Measurements from ENCODE around the gene RAB41. TPM values are rescaled to one million over a fixed set of nuclear protein-coding genes. Genes with fewer than 3 reads are reported as not detected.
"Not testable (repeated sequence)": the region's sequence is repeated elsewhere in the genome, so short reads cannot be mapped to it uniquely, and the experiment has no call there.

The RAB41 gene
- total RNA-seq, 3 donors from 2014 or later: not detected

GRCh38 chrX:70262952-70263567, 18.9 kb upstream of the RAB41 start:
- no peak overlapping the region for H3K4me3 Mint-ChIP-seq
- H3K36me3 Mint-ChIP-seq (ENCODE audit: insufficient read depth): no peaks in the 10 kb centered on the region
- no peaks in the 10 kb centered on the region for H3K4me1 Mint-ChIP-seq (ENCODE audit: low read depth)
- ATAC-seq (no peak), DNase-seq (no peak)
- H3K9me3 Mint-ChIP-seq: no peaks in the 10 kb centered on the region
- peaks cover 1% of the 10 kb centered on the region for H3K27me3 Mint-ChIP-seq (ENCODE audit: low read depth)

DNA sequence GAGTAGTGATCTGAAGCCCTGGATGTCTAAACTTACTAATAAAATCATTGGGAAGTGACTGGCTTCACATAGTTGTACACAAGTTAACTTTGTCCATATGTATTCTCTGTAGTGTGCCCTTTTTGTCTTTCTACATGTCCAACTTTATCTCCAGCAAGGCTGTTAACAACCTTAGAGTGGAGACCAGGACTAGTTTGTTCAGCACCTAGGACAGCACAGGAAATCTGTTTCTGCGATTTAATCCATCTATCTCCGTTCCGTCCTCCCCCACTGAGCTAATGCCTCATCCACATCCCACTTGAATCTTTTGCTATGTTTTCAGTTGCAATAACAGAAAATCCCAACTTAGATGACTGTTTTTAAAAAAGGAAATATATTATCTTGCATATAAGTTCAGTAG, 17.2 kb upstream of the RAB41 start:
- no peaks in the 10 kb centered on the region for H3K36me3 Mint-ChIP-seq (ENCODE audit: insufficient read depth)
- H3K4me3 Mint-ChIP-seq: no peak overlapping the region
- H3K9me3 Mint-ChIP-seq: no peaks in the 10 kb centered on the region
- H3K27me3 Mint-ChIP-seq (ENCODE audit: low read depth): peaks cover 1% of the 10 kb centered on the region
- H3K4me1 Mint-ChIP-seq (ENCODE audit: low read depth): no peaks in the 10 kb centered on the region
- DNase-seq (no peak), ATAC-seq (no peak)

DNA sequence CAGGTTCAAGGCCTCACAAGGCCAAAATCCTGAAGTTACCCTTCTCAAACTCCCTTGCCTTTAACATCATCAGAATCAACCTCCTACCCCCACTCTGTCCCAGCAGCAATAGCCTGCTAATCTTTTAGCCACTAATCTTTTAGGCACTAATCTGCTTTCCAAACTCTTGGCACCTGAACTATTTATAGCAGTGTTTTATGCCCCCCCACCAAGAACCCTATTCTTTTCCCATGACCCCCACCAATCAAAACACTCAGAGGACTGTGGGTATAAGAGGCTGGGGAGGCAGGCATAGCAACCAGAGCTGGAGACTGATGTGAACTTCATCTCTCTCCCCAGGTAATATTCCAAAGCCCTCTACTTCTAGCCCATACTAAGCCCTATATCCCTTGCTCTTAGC, 13.9 kb upstream of the RAB41 start, which contains the start of gene ARR3:
Gene ARR3, plus strand, starts transcription at position 301 of the 400 bp plus-strand sequence. CDS start 1,052 bp downstream, outside the sequence.
- Mint-ChIP-seq H3K9me3 (no peaks in the 10 kb centered on the region), H3K36me3 (ENCODE audit: insufficient read depth) (no peaks in the 10 kb centered on the region), H3K4me3 (no peak within 1 kb of the TSS), H3K4me1 (ENCODE audit: low read depth) (no peaks in the 10 kb centered on the region), H3K27me3 (ENCODE audit: low read depth) (peaks cover 1% of the 10 kb centered on the region)
- DNase-seq: no peak
- ATAC-seq: no peak

DNA sequence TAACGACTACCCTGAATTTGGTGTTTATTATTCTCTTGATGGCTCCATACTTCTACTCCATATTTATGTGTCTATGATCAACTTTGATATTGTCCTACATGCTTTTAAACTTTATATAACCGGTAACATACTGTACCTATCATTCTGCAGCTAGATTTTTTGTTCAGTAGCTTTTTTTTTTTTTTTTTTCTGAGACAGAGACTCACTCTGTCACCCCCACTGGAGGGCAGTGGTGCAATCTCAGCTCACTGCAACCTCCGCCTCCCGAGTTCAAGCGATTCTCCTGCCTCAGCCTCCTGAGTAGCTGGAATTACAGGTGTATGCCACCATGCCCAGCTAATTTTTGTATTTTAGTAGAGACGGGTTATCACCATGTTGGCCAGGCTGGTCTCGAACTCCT, 7.9 kb upstream of the RAB41 start:
- not testable (repeated sequence) for DNase-seq; H3K9me3 Mint-ChIP-seq; ATAC-seq; H3K36me3 Mint-ChIP-seq (ENCODE audit: insufficient read depth); H3K4me1 Mint-ChIP-seq (ENCODE audit: low read depth); H3K27me3 Mint-ChIP-seq (ENCODE audit: low read depth); H3K4me3 Mint-ChIP-seq

DNA sequence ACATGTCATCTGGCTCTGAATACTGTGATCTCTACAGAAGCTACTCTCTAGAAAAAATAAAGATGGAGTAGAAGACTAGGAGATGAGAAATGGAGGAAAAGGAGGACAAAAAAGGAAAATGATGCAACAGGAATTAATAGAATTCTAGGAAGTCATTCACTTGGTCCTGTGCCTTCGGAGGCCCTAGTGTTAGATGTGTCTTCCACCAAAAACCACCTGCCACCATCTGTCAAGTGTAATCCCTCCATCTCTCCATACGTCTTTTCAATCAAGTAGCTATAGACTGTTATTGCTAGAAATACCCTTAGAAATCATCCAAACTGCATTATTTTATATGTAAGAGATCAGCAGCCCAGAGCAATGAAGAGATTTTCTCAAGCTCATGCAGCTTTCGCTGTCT, 2.9 kb upstream of the RAB41 start:
- DNase-seq (no peak), ATAC-seq (no peak)
- no peak overlapping the region for H3K4me3 Mint-ChIP-seq
- H3K27me3 Mint-ChIP-seq (ENCODE audit: low read depth): no peaks in the 10 kb centered on the region
- H3K36me3 Mint-ChIP-seq (ENCODE audit: insufficient read depth): peaks cover 7% of the 10 kb centered on the region
- H3K9me3 Mint-ChIP-seq: no peaks in the 10 kb centered on the region
- no peaks in the 10 kb centered on the region for H3K4me1 Mint-ChIP-seq (ENCODE audit: low read depth)

- no peak overlapping the region for H3K4me3 Mint-ChIP-seq
- ATAC-seq (no peak), DNase-seq (no peak)
- H3K36me3 Mint-ChIP-seq (ENCODE audit: insufficient read depth): peaks cover 7% of the 10 kb centered on the region
- no peaks in the 10 kb centered on the region for H3K27me3 Mint-ChIP-seq (ENCODE audit: low read depth)
- no peaks in the 10 kb centered on the region for H3K4me1 Mint-ChIP-seq (ENCODE audit: low read depth)
- H3K9me3 Mint-ChIP-seq: no peaks in the 10 kb centered on the region
Observed at GRCh38 chrX:70280573-70280972, 1.4 kb upstream of the RAB41 start.

DNA sequence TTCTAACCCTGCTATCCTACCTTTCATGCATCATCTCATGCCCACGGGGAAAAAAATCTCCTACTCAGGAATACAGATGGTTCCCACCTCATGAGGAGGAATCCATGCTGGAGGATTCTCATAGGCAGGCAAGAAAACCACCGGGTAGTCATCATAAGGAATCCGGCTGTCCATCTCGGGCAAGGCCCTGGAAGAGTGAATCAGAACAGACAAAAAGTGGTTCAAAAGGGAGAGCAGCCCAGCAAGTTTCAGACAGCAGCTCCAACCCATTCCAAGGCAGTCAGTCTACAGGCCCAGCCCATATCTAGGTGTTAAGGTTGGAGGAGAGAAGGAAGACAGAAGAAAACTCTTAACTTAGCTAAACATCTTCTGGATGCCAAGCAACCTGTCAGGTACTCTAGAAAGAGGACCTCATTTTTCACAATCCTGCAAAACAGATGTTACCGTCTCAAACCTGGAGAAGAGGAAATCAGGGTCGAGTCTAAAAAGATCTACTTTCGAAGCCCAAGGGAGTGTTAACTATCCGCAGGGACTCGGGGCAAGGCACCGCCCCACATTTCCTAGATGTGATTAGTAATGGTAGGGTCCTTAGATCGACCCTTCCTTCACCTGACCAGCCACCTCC, 7.3 kb downstream of the RAB41 start:
- no peaks in the 10 kb centered on the region for H3K9me3 Mint-ChIP-seq
- ATAC-seq: no peak
- no peaks in the 10 kb centered on the region for H3K27me3 Mint-ChIP-seq (ENCODE audit: low read depth)
- peaks cover 6% of the 10 kb centered on the region for H3K4me1 Mint-ChIP-seq (ENCODE audit: low read depth)
- peak overlapping the region; percentile 87 for H3K4me3 Mint-ChIP-seq
- DNase-seq: no peak
- H3K36me3 Mint-ChIP-seq (ENCODE audit: insufficient read depth): peaks cover 5% of the 10 kb centered on the region

GRCh38 chrX:70289793-70290770, 8.1 kb downstream of the RAB41 start, which contains the start of the genes KIF4A and PDZD11:
Gene KIF4A (plus strand): TSS chrX:70290104. CDS start chrX:70290459, 355 bp downstream.
Gene PDZD11 (minus strand): TSS chrX:70289927. CDS start chrX:70289341, 586 bp downstream.
- no peaks in the 10 kb centered on the region for H3K27me3 Mint-ChIP-seq (ENCODE audit: low read depth)
- DNase-seq (peak; percentile 57), ATAC-seq (peak; percentile 99 to 100)
- H3K4me1 Mint-ChIP-seq (ENCODE audit: low read depth): peaks cover 6% of the 10 kb centered on the region
- no peaks in the 10 kb centered on the region for H3K9me3 Mint-ChIP-seq
- peak within 1 kb of the TSS; percentile 87 for H3K4me3 Mint-ChIP-seq
- peaks cover 5% of the 10 kb centered on the region for H3K36me3 Mint-ChIP-seq (ENCODE audit: insufficient read depth)

DNA sequence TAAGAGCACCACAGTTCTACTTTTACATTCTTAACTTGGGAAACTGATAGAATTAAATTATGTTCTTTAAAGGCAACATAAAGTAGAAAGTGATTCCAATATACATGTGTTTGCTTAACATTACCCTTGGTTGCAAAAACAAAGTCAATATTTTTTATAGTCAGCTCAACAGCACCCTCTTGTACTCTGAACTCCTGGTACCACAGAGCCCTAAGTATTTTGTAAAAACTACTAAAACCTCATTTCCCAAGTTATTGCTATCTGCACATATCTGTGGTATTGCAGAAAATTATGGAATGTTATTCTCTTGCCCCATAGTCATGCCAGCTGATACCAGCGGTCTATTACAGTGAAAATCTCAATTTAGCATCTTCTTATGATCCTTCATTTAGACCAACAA, 10.8 kb downstream of the RAB41 start:
- ATAC-seq (no peak), DNase-seq (no peak)
- Mint-ChIP-seq H3K4me3 (no peak overlapping the region), H3K4me1 (ENCODE audit: low read depth) (peaks cover 6% of the 10 kb centered on the region), H3K36me3 (ENCODE audit: insufficient read depth) (no peaks in the 10 kb centered on the region), H3K9me3 (no peaks in the 10 kb centered on the region), H3K27me3 (ENCODE audit: low read depth) (no peaks in the 10 kb centered on the region)

- peaks cover 5% of the 10 kb centered on the region for H3K4me1 Mint-ChIP-seq (ENCODE audit: low read depth)
- no peak for DNase-seq
- no peaks in the 10 kb centered on the region for H3K9me3 Mint-ChIP-seq
- no peak overlapping the region for H3K4me3 Mint-ChIP-seq
- no peak for ATAC-seq
- no peaks in the 10 kb centered on the region for H3K36me3 Mint-ChIP-seq (ENCODE audit: insufficient read depth)
- no peaks in the 10 kb centered on the region for H3K27me3 Mint-ChIP-seq (ENCODE audit: low read depth)
Observed at GRCh38 chrX:70293621-70294020, 11.6 kb downstream of the RAB41 start.

DNA sequence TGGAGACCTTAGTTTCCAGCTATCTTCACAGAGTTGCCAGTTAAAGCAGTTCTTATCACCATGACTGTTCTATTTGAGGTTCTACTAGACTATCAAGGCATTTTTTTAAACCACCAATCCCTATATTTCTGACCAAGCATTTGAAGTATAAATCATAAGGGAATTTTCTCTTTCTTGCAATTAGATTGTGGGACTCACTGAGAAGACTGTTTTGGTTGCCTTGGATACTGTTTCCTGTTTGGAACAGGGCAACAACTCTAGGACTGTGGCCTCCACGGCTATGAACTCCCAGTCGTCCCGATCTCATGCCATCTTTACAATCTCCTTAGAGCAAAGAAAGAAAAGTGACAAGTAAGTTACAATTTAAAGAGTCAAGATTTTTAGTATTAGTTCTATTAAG, 19.7 kb downstream of the RAB41 start:
- H3K4me3 Mint-ChIP-seq: no peak overlapping the region

DNA sequence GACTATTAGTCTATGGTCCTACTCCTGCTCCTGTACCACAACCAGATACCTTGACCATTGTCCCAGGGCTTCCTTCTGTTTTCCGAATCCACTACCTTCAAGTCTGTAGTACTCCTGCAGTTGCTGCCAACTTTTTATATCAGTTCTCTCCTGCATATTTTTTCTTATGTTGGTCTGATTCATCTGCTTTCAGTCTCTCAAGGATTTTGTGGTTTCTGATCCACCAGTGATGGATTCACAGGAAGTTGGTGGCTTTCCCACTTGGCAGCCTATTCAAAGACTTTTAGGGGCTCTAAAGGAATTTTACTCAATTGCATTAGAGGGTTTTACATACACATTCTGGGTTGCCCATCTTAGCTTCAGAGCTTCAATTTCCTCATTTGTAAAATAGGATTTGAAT, 31.5 kb downstream of the RAB41 start:
- Mint-ChIP-seq H3K4me1 (ENCODE audit: low read depth) (peaks cover 1% of the 10 kb centered on the region), H3K9me3 (no peaks in the 10 kb centered on the region), H3K36me3 (ENCODE audit: insufficient read depth) (no peaks in the 10 kb centered on the region), H3K4me3 (no peak overlapping the region), H3K27me3 (ENCODE audit: low read depth) (no peaks in the 10 kb centered on the region)
- ATAC-seq: no peak
- DNase-seq: no peak

More for the DNA sequence above, 19.7 kb downstream of the RAB41 start:
- H3K36me3 Mint-ChIP-seq (ENCODE audit: insufficient read depth): no peaks in the 10 kb centered on the region
- DNase-seq (no peak), ATAC-seq (no peak)
- no peaks in the 10 kb centered on the region for H3K9me3 Mint-ChIP-seq
- no peaks in the 10 kb centered on the region for H3K27me3 Mint-ChIP-seq (ENCODE audit: low read depth)
- peaks cover 5% of the 10 kb centered on the region for H3K4me1 Mint-ChIP-seq (ENCODE audit: low read depth)

GRCh38 chrX:70322784-70323183, 40.8 kb downstream of the RAB41 start:
- no peaks in the 10 kb centered on the region for H3K9me3 Mint-ChIP-seq
- DNase-seq (no peak), ATAC-seq (no peak)
- H3K4me1 Mint-ChIP-seq (ENCODE audit: low read depth): no peaks in the 10 kb centered on the region
- no peaks in the 10 kb centered on the region for H3K27me3 Mint-ChIP-seq (ENCODE audit: low read depth)
- H3K36me3 Mint-ChIP-seq (ENCODE audit: insufficient read depth): no peaks in the 10 kb centered on the region
- no peak overlapping the region for H3K4me3 Mint-ChIP-seq

DNA sequence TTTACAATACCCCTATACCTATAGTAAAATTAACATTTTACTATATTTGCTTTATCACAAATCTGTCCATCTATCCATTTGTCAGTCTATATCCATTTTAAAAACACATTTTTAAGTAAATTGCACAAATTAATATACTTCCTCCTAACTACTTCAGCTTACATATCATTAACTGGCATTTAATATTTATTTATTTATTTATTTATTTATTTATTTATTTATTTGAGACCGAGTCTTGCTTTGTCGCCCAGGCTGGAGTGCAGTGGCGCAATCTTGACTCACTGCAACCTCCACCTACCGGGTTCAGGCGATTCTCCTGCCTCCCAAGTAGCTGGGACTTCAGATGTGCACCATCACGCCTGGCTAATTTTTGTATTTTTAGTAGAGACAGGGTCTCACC, 41.7 kb downstream of the RAB41 start:
- not testable (repeated sequence) for H3K4me1 Mint-ChIP-seq (ENCODE audit: low read depth); ATAC-seq; H3K27me3 Mint-ChIP-seq (ENCODE audit: low read depth); H3K4me3 Mint-ChIP-seq; DNase-seq; H3K9me3 Mint-ChIP-seq; H3K36me3 Mint-ChIP-seq (ENCODE audit: insufficient read depth)
